IMR-90 (cell line): ENCODE data around the gene TBC1D8. TPM values are rescaled to one million over a fixed set of nuclear protein-coding genes. Genes with fewer than 3 reads are reported as not detected.

Source experiments
- ATAC-seq: fragments of 200-7000 bp; cut with Tn5 transposase; 2 replicates; pipeline ENCODE4 v1.9.1; 2020; ENCODE audit warnings: low read depth, mild to moderate bottlenecking, moderate library complexity
- BruUV-seq: library from RNA; stranded (reverse); fragments of 400-500 nt; replicated peaks from 2 replicates; lab custom pipeline; 2021; lab: Mats Ljungman, UMichigan
- CTCF ChIA-PET: fragments of 300-600 bp; formaldehyde crosslinking; extraction: SDS; loops from one replicate; lab custom pipeline; 2021; ENCODE audit warnings: antibody characterized with exemption; lab: Yijun Ruan, JAX
- POLR2A ChIA-PET: fragments of 300-600 bp; sonication (Branson Sonifier 250); formaldehyde crosslinking; loops from one replicate; lab custom pipeline; 2022; ENCODE audit warnings: antibody characterized with exemption; ENCODE audit not compliant: unreplicated experiment; lab: Charles Lee
- DNase-seq: peaks from one replicate; pipeline ENCODE4 v3.0.0; 2013
- H2AFZ ChIP-seq: replicated peaks from 2 replicates; pipeline ENCODE3; 2013; ENCODE audit warnings: low read length, mild to moderate bottlenecking; ENCODE audit not compliant: poor library complexity
- H2AK5ac ChIP-seq: 2 replicates; pipeline ENCODE4 v1.6.1; 2013; ENCODE audit warnings: low read depth, low read length, inconsistent platforms
- H2AK9ac ChIP-seq: replicated peaks from 2 replicates; pipeline ENCODE3; 2013; ENCODE audit warnings: mild to moderate bottlenecking, low read depth, low read length, moderate library complexity; ENCODE audit not compliant: poor library complexity
- H2BK120ac ChIP-seq: 2 replicates; pipeline ENCODE4 v1.6.1; 2013; ENCODE audit warnings: low read depth, low read length, inconsistent platforms
- H2BK15ac ChIP-seq: 3 replicates; pipeline ENCODE4 v1.6.1; 2013; ENCODE audit warnings: low read depth, low read length, inconsistent platforms
- H2BK20ac ChIP-seq: 2 replicates; pipeline ENCODE4 v1.6.1; 2013; ENCODE audit warnings: low read depth, mild to moderate bottlenecking, inconsistent platforms, low read length, moderate library complexity
- H2BK5ac ChIP-seq: 2 replicates; pipeline ENCODE4 v1.6.1; 2013; ENCODE audit warnings: mild to moderate bottlenecking, low read depth, low read length, inconsistent platforms; ENCODE audit not compliant: poor library complexity, severe bottlenecking
- H3K14ac ChIP-seq: replicated peaks from 2 replicates; pipeline ENCODE4 v1.6.1; 2013; ENCODE audit warnings: low read depth, low read length, inconsistent platforms
- H3K18ac ChIP-seq: 2 replicates; pipeline ENCODE4 v1.6.1; 2013; ENCODE audit warnings: low read depth, low read length, control low read depth
- H3K23ac ChIP-seq: 2 replicates; pipeline ENCODE4 v1.6.1; 2013; ENCODE audit warnings: low read depth, low read length, inconsistent platforms
- H3K27ac ChIP-seq: 2 replicates; pipeline ENCODE4 v1.5.1; 2013; ENCODE audit warnings: mild to moderate bottlenecking, control low read depth, low read length; ENCODE audit not compliant: insufficient read depth
- H3K27me3 ChIP-seq: 2 replicates; pipeline ENCODE4 v1.6.1; 2013; ENCODE audit warnings: low read length; ENCODE audit not compliant: control insufficient read depth, insufficient read depth
- H3K36me3 ChIP-seq: 2 replicates; pipeline ENCODE4 v1.6.1; 2013; ENCODE audit warnings: low read length, mixed read lengths; ENCODE audit not compliant: control insufficient read depth, insufficient read depth
- H3K4ac ChIP-seq: 2 replicates; pipeline ENCODE4 v1.6.1; 2013; ENCODE audit warnings: low read depth, low read length, inconsistent platforms
- H3K4me1 ChIP-seq: 2 replicates; pipeline ENCODE4 v1.6.1; 2013; ENCODE audit warnings: low read length, mixed read lengths; ENCODE audit not compliant: control insufficient read depth, insufficient read depth
- H3K4me2 ChIP-seq: 2 replicates; pipeline ENCODE4 v1.6.1; 2013; ENCODE audit warnings: low read depth, mild to moderate bottlenecking, control low read depth, low read length, moderate library complexity
- H3K4me3 ChIP-seq: 2 replicates; pipeline ENCODE4 v1.5.1; 2013; ENCODE audit warnings: low read depth, mild to moderate bottlenecking, control low read depth, low read length, moderate library complexity; ENCODE audit not compliant: insufficient read depth
- H3K56ac ChIP-seq: 2 replicates; pipeline ENCODE4 v1.6.1; 2013; ENCODE audit warnings: low read length, inconsistent platforms; ENCODE audit not compliant: insufficient read depth; ENCODE audit errors: extremely low read depth
- H3K79me1 ChIP-seq, 2 experiments: 2 replicates each; pipeline ENCODE4 v1.6.1; 2013; ENCODE audit warnings: low read length in 2 of 2, inconsistent platforms in 1 of 2, low read depth in 1 of 2
- H3K9ac ChIP-seq: 2 replicates; pipeline ENCODE4 v1.6.1; 2013; ENCODE audit warnings: low read depth, low read length, control low read depth
- H3K9me1 ChIP-seq: 2 replicates; pipeline ENCODE4 v1.6.1; 2013; ENCODE audit warnings: low read length, inconsistent platforms; ENCODE audit not compliant: insufficient read depth
- H3K9me3 ChIP-seq: 2 replicates; pipeline ENCODE4 v1.6.1; 2013; ENCODE audit warnings: low read length; ENCODE audit not compliant: control insufficient read depth, insufficient read depth
- H4K20me1 ChIP-seq: 2 replicates; pipeline ENCODE4 v1.6.1; 2013; ENCODE audit warnings: low read length, inconsistent platforms; ENCODE audit not compliant: insufficient read depth
- H4K5ac ChIP-seq: 2 replicates; pipeline ENCODE4 v1.6.1; 2013; ENCODE audit warnings: mild to moderate bottlenecking, low read depth, low read length, control low read depth
- H4K8ac ChIP-seq, 2 experiments: 2 replicates each; pipeline ENCODE4 v1.6.1; 2013; ENCODE audit warnings: low read depth in 2 of 2, low read length in 2 of 2, control low read depth in 1 of 2, inconsistent platforms in 1 of 2
- H4K91ac ChIP-seq: 2 replicates; pipeline ENCODE4 v1.6.1; 2013; ENCODE audit warnings: low read depth, low read length, inconsistent platforms; ENCODE audit not compliant: insufficient read depth
- BHLHE40 ChIP-seq: fragments of 150-350 bp; IDR thresholded peaks from 2 replicates; pipeline ENCODE4 v1.6.1; 2016; ENCODE audit warnings: mild to moderate bottlenecking, low read depth, low read length
- CEBPB ChIP-seq: IDR thresholded peaks from 2 replicates; pipeline ENCODE4 v1.6.1; 2012; ENCODE audit warnings: low read depth, low read length, improper control_type of control experiment
- FOS ChIP-seq: fragments of 150-350 bp; IDR thresholded peaks from 2 replicates; pipeline ENCODE4 v1.6.1; 2016; ENCODE audit warnings: low read depth, low read length
- MAFK ChIP-seq: IDR thresholded peaks from 2 replicates; pipeline ENCODE4 v1.6.1; 2012; ENCODE audit warnings: low read depth, low read length, improper control_type of control experiment
- MAZ ChIP-seq: IDR thresholded peaks from 2 replicates; pipeline ENCODE4 v1.6.1; 2012; ENCODE audit warnings: low read depth, mild to moderate bottlenecking, low read length, improper control_type of control experiment, moderate library complexity, borderline replicate concordance
- MXI1 ChIP-seq: IDR thresholded peaks from 2 replicates; pipeline ENCODE4 v1.6.1; 2012; ENCODE audit warnings: low read depth, mild to moderate bottlenecking, low read length, moderate library complexity, borderline replicate concordance
- NFE2L2 ChIP-seq: fragments of 150-350 bp; IDR thresholded peaks from 2 replicates; pipeline ENCODE4 v1.6.1; 2016; ENCODE audit warnings: low read depth, mild to moderate bottlenecking, low read length
- POLR2A ChIP-seq: IDR thresholded peaks from 2 replicates; pipeline ENCODE4 v1.6.1; 2012; ENCODE audit warnings: mild to moderate bottlenecking, low read depth, low read length
- RCOR1 ChIP-seq: IDR thresholded peaks from 2 replicates; pipeline ENCODE4 v1.6.1; 2012; ENCODE audit warnings: mild to moderate bottlenecking, low read length, improper control_type of control experiment; ENCODE audit not compliant: insufficient replicate concordance
- RFX5 ChIP-seq: IDR thresholded peaks from 2 replicates; pipeline ENCODE4 v1.8.0; 2012; ENCODE audit warnings: low read depth, mild to moderate bottlenecking, low read length, moderate library complexity
- SMC3 ChIP-seq: fragments of 150-350 bp; IDR thresholded peaks from 2 replicates; pipeline ENCODE4 v1.6.1; 2016; ENCODE audit warnings: low read depth, mild to moderate bottlenecking, antibody characterized with exemption, low read length, moderate library complexity
- WGBS, 2 experiments: methylation state at CpG; one replicate each; pipeline versions ENCODE4 v1.1.5 to v1.1.7; 2013; ENCODE audit warnings: missing lambda C conversion rate in 2 of 2; ENCODE audit not compliant: insufficient read length in 1 of 2; ENCODE audit errors: extremely low coverage in 2 of 2; 5-methylcytosine and 5-hydroxymethylcytosine counted together
- dilution Hi-C: fragments of 300-500 bp; cut with HindIII; formaldehyde crosslinking; loops from one replicate; pipeline ENCODE4 v1.14.3; 2018; ENCODE audit warnings: low sequenced_read_pairs; ENCODE audit not compliant: unreplicated experiment
- in situ Hi-C: fragments of 300-500 bp; cut with MboI; formaldehyde crosslinking; loops from 3 replicates; pipeline ENCODE4 v1.14.3; 2019; ENCODE audit warnings: low sequenced_read_pairs, inconsistent platforms, mixed read lengths
- intact Hi-C: fragments of 100-400 bp; cut with micrococcal nuclease; formaldehyde crosslinking; loops from 2 replicates; pipeline ENCODE4 v1.10.0; 2022
- polyA plus RNA-seq, 3 experiments: library from polyadenylated mRNA; depleted of rRNA; stranded (reverse); fragments of >200 nt; gene quantifications; 2 replicates each; pipeline ENCODE4 v1.2.3, GENCODE V29; 2012; ENCODE audit warnings: low replicate concordance in 1 of 3
- total RNA-seq: library from RNA; depleted of rRNA; stranded (reverse); fragments of >200 nt; gene quantifications from 2 replicates; pipeline ENCODE4 v1.2.3, GENCODE V29; 2012
- TF ChIP-seq, protein P1 (sequence below): conservative IDR thresholded peaks from 2 replicates; pipeline ENCODE4 v1.5.1; 2012; ENCODE audit warnings: mild to moderate bottlenecking, low read depth, low read length, improper control_type of control experiment
- TF ChIP-seq, protein P2 (sequence below): fragments of 150-350 bp; IDR thresholded peaks from 2 replicates; pipeline ENCODE4 v1.6.1; 2016; ENCODE audit warnings: low read depth, mild to moderate bottlenecking, low read length, moderate library complexity, borderline replicate concordance

The TBC1D8 gene
- total and polyA plus RNA-seq, 2 of the 4 experiments (the other 2 are of a cell fraction): 1.3 to 1.5 TPM

DNA sequence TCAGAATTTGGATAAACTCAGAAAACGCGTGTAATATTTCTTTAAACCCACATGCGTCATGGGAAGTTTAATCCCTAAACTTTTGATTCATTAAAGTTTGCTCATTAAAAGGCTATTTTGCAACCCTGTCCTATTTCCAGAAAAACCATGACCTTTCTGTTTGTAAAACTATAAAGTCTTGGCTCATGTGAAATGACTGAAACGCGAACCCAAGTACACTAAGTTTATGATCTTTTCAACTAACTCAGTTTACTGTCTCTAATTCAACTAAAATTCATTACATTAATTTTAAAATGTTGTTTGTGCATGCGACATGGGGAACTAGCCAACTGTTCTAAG, 153.0 kb downstream of the TBC1D8 start:
- no peak overlapping the region for H2AK9ac ChIP-seq
- POLR2A ChIA-PET: no interaction called here
- peaks cover 10% of the 10 kb centered on the region; the same call in 1 of the 2 replicates for H3K9me1 ChIP-seq
- H3K79me1 ChIP-seq: peaks cover 0 to 6% of the 10 kb centered on the region in 2 experiments; a peak in 2 of 4 replicates
- H4K5ac ChIP-seq: no peak overlapping the region
- H2BK5ac ChIP-seq: no peak overlapping the region
- H3K56ac ChIP-seq: no peak overlapping the region
- no peak overlapping the region for H2BK15ac ChIP-seq
- no peaks in the 10 kb centered on the region for H3K27me3 ChIP-seq
- H3K27ac ChIP-seq: no peak overlapping the region
- no peak overlapping the region for H4K91ac ChIP-seq
- H3K4me1 ChIP-seq: peaks cover 4% of the 10 kb centered on the region
- WGBS, 2 experiments: no CpG with 5 or more reads among the region's 6 CpGs
- H4K20me1 ChIP-seq: peaks cover 10% of the 10 kb centered on the region
- intact Hi-C loops: no loop called here
- ATAC-seq (no peak), DNase-seq (no peak)
- no TSS peak for BruUV-seq
- H3K4ac ChIP-seq: no peak overlapping the region
- no peak overlapping the region for H2BK20ac ChIP-seq
- H2AK5ac ChIP-seq: no peak overlapping the region
- H3K4me3 ChIP-seq: no peak overlapping the region
- H4K8ac ChIP-seq: no peak overlapping the region
- CTCF ChIA-PET: no interaction called here
- no peak overlapping the region for H3K18ac ChIP-seq
- no peak overlapping the region for H2AFZ ChIP-seq
- H3K4me2 ChIP-seq: no peak overlapping the region
- H3K9ac ChIP-seq: no peak overlapping the region
- TF ChIP-seq BHLHE40 (no peak), MAZ (no peak), RFX5 (no peak), NFE2L2 (no peak), MXI1 (no peak), POLR2A (no peak), SMC3 (no peak), MAFK (no peak), FOS (no peak), RCOR1 (no peak), CEBPB (no peak)
- TF ChIP-seq, protein P1, sequence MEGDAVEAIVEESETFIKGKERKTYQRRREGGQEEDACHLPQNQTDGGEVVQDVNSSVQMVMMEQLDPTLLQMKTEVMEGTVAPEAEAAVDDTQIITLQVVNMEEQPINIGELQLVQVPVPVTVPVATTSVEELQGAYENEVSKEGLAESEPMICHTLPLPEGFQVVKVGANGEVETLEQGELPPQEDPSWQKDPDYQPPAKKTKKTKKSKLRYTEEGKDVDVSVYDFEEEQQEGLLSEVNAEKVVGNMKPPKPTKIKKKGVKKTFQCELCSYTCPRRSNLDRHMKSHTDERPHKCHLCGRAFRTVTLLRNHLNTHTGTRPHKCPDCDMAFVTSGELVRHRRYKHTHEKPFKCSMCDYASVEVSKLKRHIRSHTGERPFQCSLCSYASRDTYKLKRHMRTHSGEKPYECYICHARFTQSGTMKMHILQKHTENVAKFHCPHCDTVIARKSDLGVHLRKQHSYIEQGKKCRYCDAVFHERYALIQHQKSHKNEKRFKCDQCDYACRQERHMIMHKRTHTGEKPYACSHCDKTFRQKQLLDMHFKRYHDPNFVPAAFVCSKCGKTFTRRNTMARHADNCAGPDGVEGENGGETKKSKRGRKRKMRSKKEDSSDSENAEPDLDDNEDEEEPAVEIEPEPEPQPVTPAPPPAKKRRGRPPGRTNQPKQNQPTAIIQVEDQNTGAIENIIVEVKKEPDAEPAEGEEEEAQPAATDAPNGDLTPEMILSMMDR: no peak
- TF ChIP-seq, protein P2, sequence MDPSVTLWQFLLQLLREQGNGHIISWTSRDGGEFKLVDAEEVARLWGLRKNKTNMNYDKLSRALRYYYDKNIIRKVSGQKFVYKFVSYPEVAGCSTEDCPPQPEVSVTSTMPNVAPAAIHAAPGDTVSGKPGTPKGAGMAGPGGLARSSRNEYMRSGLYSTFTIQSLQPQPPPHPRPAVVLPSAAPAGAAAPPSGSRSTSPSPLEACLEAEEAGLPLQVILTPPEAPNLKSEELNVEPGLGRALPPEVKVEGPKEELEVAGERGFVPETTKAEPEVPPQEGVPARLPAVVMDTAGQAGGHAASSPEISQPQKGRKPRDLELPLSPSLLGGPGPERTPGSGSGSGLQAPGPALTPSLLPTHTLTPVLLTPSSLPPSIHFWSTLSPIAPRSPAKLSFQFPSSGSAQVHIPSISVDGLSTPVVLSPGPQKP: no peak
- in situ Hi-C loops: no loop called here
- no peaks in the 10 kb centered on the region for H3K9me3 ChIP-seq
- no peak overlapping the region for H2BK120ac ChIP-seq
- H3K14ac ChIP-seq: no peak overlapping the region
- H3K36me3 ChIP-seq: peaks cover 10% of the 10 kb centered on the region
- dilution Hi-C loops: no loop called here
- no peak overlapping the region for H3K23ac ChIP-seq
